PC-9 (cell line): Measurements from ENCODE around the gene YWHAQ.

ENCODE experiments used
- EZH2 ChIP-seq: fragments of 200-600 bp; sonication (generic); IDR thresholded peaks from 2 replicates; pipeline ENCODE4 v1.8.0; 2017; ENCODE audit warnings: antibody characterized with exemption, low read depth
- TF ChIP-seq, protein P1 (sequence below): fragments of 200-600 bp; sonication (generic); conservative IDR thresholded peaks from 2 replicates; pipeline ENCODE4 v1.6.1; 2017; ENCODE audit warnings: mixed run types, antibody characterized with exemption, mild to moderate bottlenecking, moderate library complexity

DNA sequence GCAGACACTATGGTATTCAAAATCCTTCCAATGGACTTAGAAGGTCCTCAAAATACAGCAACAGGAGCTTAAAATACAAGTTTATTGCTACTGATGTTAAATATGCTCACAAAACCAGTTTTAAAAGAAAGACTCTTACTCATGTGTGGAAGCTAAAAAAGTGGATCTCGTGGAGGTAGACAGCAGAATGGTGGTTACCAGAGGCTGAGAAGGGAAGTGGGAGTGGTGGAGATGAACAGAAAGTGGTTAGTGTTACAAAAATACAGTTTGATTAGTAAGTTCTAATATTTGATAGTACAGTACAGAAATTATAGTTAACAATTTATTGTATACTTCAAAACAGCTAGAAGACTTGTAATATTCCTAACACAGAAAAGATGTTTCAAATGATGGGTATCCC, 87.2 kb downstream of the YWHAQ start:
- no peak for TF ChIP-seq EZH2
- TF ChIP-seq, protein P1, sequence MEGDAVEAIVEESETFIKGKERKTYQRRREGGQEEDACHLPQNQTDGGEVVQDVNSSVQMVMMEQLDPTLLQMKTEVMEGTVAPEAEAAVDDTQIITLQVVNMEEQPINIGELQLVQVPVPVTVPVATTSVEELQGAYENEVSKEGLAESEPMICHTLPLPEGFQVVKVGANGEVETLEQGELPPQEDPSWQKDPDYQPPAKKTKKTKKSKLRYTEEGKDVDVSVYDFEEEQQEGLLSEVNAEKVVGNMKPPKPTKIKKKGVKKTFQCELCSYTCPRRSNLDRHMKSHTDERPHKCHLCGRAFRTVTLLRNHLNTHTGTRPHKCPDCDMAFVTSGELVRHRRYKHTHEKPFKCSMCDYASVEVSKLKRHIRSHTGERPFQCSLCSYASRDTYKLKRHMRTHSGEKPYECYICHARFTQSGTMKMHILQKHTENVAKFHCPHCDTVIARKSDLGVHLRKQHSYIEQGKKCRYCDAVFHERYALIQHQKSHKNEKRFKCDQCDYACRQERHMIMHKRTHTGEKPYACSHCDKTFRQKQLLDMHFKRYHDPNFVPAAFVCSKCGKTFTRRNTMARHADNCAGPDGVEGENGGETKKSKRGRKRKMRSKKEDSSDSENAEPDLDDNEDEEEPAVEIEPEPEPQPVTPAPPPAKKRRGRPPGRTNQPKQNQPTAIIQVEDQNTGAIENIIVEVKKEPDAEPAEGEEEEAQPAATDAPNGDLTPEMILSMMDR, result no peak
